Liver (tissue), 9 donors: ENCODE data around the gene SPTB. TPM values are rescaled to one million over a fixed set of nuclear protein-coding genes. Genes with fewer than 3 reads are reported as not detected.

Experiments
- DNase-seq: peaks from one replicate; pipeline ENCODE4 v3.0.0-alpha.2; 2017; ENCODE audit warnings: low spot score
- H3K27ac ChIP-seq, 2 donors: one replicate each; pipeline ENCODE4 v1.7.0; 2013; ENCODE audit warnings: inconsistent platforms in 2 of 2, low read length in 2 of 2, control low read depth in 1 of 2, low read depth in 1 of 2, mild to moderate bottlenecking in 1 of 2
- H3K27me3 ChIP-seq, 4 donors: one replicate each; pipeline versions ENCODE4 v1.6.1 to v1.7.0; 2013; ENCODE audit warnings: low read length in 3 of 4, inconsistent platforms in 1 of 4, mild to moderate bottlenecking in 1 of 4, moderate library complexity in 1 of 4; ENCODE audit not compliant: control insufficient read depth in 4 of 4, insufficient read depth in 4 of 4
- H3K36me3 ChIP-seq, 4 donors: one replicate each; pipeline versions ENCODE4 v1.6.1 to v1.7.0; 2013; ENCODE audit warnings: low read length in 3 of 4, mild to moderate bottlenecking in 3 of 4, low read depth in 1 of 4, moderate library complexity in 1 of 4; ENCODE audit not compliant: control insufficient read depth in 4 of 4, insufficient read depth in 3 of 4
- H3K4me1 ChIP-seq, 4 donors: one replicate each; pipeline versions ENCODE4 v1.6.1 to v1.7.0; 2013; ENCODE audit warnings: low read length in 3 of 4, mild to moderate bottlenecking in 3 of 4, moderate library complexity in 1 of 4; ENCODE audit not compliant: control insufficient read depth in 4 of 4, insufficient read depth in 4 of 4
- H3K4me3 ChIP-seq, 3 donors: one replicate each; pipeline versions ENCODE4 v1.6.1 to v1.7.0; 2013; ENCODE audit warnings: low read length in 3 of 3, control low read depth in 1 of 3, low read depth in 1 of 3, mild to moderate bottlenecking in 1 of 3
- H3K9ac ChIP-seq, 2 donors: one replicate each; pipeline ENCODE4 v1.7.0; 2013; ENCODE audit warnings: low read length in 2 of 2, mild to moderate bottlenecking in 2 of 2, moderate library complexity in 2 of 2, control low read depth in 1 of 2, low read depth in 1 of 2
- H3K9me3 ChIP-seq, 4 donors: one replicate each; pipeline versions ENCODE4 v1.6.1 to v1.7.0; 2013; ENCODE audit warnings: low read length in 3 of 4; ENCODE audit not compliant: control insufficient read depth in 4 of 4
- EGR1 ChIP-seq, 2 donors: IDR thresholded peaks; 2 replicates each; pipeline ENCODE4 v1.6.1; 2016 to 2018; ENCODE audit warnings: antibody characterized with exemption in 2 of 2, low read depth in 2 of 2
- FOXA1 ChIP-seq: IDR thresholded peaks from 2 replicates; pipeline ENCODE4 v1.6.1; 2016; ENCODE audit warnings: antibody characterized with exemption
- FOXA2 ChIP-seq: IDR thresholded peaks from 2 replicates; pipeline ENCODE4 v1.6.1; 2016; ENCODE audit warnings: antibody characterized with exemption
- HNF4A ChIP-seq, 2 donors: conservative IDR thresholded peaks; 2 replicates each; pipeline ENCODE4 v1.6.1; 2016; ENCODE audit warnings: antibody characterized with exemption in 2 of 2, mild to moderate bottlenecking in 2 of 2
- HNF4G ChIP-seq: IDR thresholded peaks from 2 replicates; pipeline ENCODE4 v1.6.1; 2016; ENCODE audit warnings: antibody characterized with exemption
- JUND ChIP-seq, 2 donors: IDR thresholded peaks; 2 replicates each; pipeline ENCODE4 v1.6.1; 2016; ENCODE audit warnings: antibody characterized with exemption in 2 of 2
- NR2F2 ChIP-seq: IDR thresholded peaks from 2 replicates; pipeline ENCODE4 v1.6.1; 2016; ENCODE audit warnings: antibody characterized with exemption
- RAD21 ChIP-seq, 2 donors: IDR thresholded peaks; 2 replicates each; pipeline ENCODE4 v1.6.1; 2016; ENCODE audit warnings: antibody characterized with exemption in 2 of 2, mild to moderate bottlenecking in 2 of 2
- RXRA ChIP-seq, 2 donors: IDR thresholded peaks; 2 replicates each; pipeline ENCODE4 v1.6.1; 2017 to 2018; ENCODE audit warnings: antibody characterized with exemption in 2 of 2, mild to moderate bottlenecking in 1 of 2
- SP1 ChIP-seq: IDR thresholded peaks from 2 replicates; pipeline ENCODE4 v1.6.1; 2018; ENCODE audit warnings: antibody characterized with exemption, mild to moderate bottlenecking
- TAF1 ChIP-seq: conservative IDR thresholded peaks from 2 replicates; pipeline ENCODE4 v1.6.1; 2016; ENCODE audit warnings: antibody characterized with exemption, mild to moderate bottlenecking
- YY1 ChIP-seq: IDR thresholded peaks from 2 replicates; pipeline ENCODE4 v1.6.1; 2016; ENCODE audit warnings: antibody characterized with exemption, mild to moderate bottlenecking
- WGBS: extraction: QIAGEN DNeasy Blood & Tissue Kit; methylation state at CpG from one replicate; pipeline ENCODE4 v1.1.7; 2013; 5-methylcytosine and 5-hydroxymethylcytosine counted together
- polyA plus RNA-seq, 2 donors: library from polyadenylated mRNA; stranded (reverse) in 1 of 2; unstranded in 1 of 2; fragments of 200-250 nt in 1 of 2; fragments of >200 nt in 1 of 2; fragmentation: Nextera tagmentation in 1 of 2; extraction: Ambion mirVana in 1 of 2; gene quantifications; one replicate each; pipeline versions ENCODE4 v1.2.1 to v1.2.3, GENCODE V29; 2013 to 2015
- total RNA-seq, 2 donors: library from RNA; depleted of rRNA; stranded (reverse); fragments of >200 nt; gene quantifications; one replicate each; pipeline ENCODE4 v1.2.3, GENCODE V29; 2014
- TF ChIP-seq, protein P1 (sequence below): fragments of 150-350 bp; IDR thresholded peaks from 2 replicates; pipeline ENCODE4 v1.5.1; 2017; ENCODE audit warnings: improper control_type of control experiment, low read depth, low read length; ENCODE audit not compliant: missing input control
- TF ChIP-seq, protein P2 (sequence below): IDR thresholded peaks from 2 replicates; pipeline ENCODE4 v1.6.1; 2016; ENCODE audit warnings: antibody characterized with exemption
- TF ChIP-seq, protein P3 (sequence below): IDR thresholded peaks from 2 replicates; pipeline ENCODE4 v1.6.1; 2016; ENCODE audit warnings: antibody characterized with exemption, mild to moderate bottlenecking
- donor health status: healthy.
- donor health status: healthy.
- donor health status: healthy.
- donor health status: healthy.
- donor health status: healthy.

SPTB gene
- total and polyA plus RNA-seq, 4 donors: 0.12 to 332 (median 0.26) TPM

DNA sequence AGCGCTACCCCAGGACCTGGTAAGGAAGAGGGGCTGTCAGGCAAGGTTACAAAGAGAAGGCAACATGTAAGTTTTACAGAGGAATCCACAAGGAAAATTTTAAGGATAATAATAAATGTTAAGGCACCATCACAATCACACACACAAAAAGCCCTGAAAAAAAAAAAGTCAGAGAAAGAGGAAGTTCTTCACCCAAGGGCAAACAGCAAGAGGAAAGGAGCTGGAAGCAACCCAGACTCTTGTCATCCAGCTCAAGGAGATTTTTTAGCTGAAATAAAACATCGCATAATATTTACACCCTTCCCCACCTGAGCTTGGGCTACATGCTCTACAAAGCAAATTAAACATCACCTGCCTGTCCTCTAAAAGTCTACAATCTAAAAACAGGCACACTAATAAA, 9.5 kb downstream of the SPTB start:
- DNase-seq: no peak
- H3K9me3 ChIP-seq: no peaks in the 10 kb centered on the region
- no peaks in the 10 kb centered on the region for H3K4me1 ChIP-seq
- no peaks in the 10 kb centered on the region for H3K27me3 ChIP-seq
- no peak overlapping the region for H3K4me3 ChIP-seq
- H3K36me3 ChIP-seq: no peaks in the 10 kb centered on the region
- 84% methylated on average over 2 of the region's 2 CpGs for WGBS
- H3K9ac ChIP-seq: no peak overlapping the region
- no peak overlapping the region for H3K27ac ChIP-seq
- no peak for TF ChIP-seq EGR1 (IDR thresholded peaks at IDR 0.05; ENCODE audit: low read depth in 2 of 2)
- TF ChIP-seq, protein P1, sequence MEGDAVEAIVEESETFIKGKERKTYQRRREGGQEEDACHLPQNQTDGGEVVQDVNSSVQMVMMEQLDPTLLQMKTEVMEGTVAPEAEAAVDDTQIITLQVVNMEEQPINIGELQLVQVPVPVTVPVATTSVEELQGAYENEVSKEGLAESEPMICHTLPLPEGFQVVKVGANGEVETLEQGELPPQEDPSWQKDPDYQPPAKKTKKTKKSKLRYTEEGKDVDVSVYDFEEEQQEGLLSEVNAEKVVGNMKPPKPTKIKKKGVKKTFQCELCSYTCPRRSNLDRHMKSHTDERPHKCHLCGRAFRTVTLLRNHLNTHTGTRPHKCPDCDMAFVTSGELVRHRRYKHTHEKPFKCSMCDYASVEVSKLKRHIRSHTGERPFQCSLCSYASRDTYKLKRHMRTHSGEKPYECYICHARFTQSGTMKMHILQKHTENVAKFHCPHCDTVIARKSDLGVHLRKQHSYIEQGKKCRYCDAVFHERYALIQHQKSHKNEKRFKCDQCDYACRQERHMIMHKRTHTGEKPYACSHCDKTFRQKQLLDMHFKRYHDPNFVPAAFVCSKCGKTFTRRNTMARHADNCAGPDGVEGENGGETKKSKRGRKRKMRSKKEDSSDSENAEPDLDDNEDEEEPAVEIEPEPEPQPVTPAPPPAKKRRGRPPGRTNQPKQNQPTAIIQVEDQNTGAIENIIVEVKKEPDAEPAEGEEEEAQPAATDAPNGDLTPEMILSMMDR: no peak
- TF ChIP-seq FOXA1: no peak
- TF ChIP-seq HNF4A (conservative IDR thresholded peaks at IDR 0.05): no peak

DNA sequence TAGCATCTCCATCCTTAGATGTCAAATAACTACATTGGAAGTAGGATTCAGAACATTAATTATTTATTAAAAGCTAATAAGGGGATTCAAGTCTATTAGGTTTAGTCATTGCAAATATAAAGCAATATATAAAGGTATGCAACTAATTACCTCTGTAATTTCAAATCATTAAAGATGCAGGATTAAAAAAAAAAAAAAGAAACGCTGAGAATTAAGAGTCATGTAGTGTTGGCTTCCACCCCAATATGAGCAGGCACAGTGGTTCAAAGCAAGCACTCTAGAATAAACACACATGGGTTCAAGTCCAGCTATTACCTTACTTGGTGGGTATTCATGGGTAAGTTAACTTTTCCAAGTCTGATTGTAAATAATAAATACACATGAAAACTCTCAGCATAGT, 10.9 kb downstream of the SPTB start:
- TF ChIP-seq TAF1: no peak
- TF ChIP-seq RAD21 (IDR thresholded peaks at IDR 0.05): no peak
- no peak for TF ChIP-seq HNF4A (conservative IDR thresholded peaks at IDR 0.05)
- no peak for TF ChIP-seq NR2F2
- no peak for TF ChIP-seq EGR1 (IDR thresholded peaks at IDR 0.05; ENCODE audit: low read depth in 2 of 2)
- TF ChIP-seq, protein P2, sequence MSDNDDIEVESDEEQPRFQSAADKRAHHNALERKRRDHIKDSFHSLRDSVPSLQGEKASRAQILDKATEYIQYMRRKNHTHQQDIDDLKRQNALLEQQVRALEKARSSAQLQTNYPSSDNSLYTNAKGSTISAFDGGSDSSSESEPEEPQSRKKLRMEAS: no peak
- no peak for TF ChIP-seq FOXA1
- no peak for TF ChIP-seq SP1
- TF ChIP-seq JUND (IDR thresholded peaks at IDR 0.05): no peak
- TF ChIP-seq FOXA2: no peak
- TF ChIP-seq HNF4G: no peak
- TF ChIP-seq, protein P3, sequence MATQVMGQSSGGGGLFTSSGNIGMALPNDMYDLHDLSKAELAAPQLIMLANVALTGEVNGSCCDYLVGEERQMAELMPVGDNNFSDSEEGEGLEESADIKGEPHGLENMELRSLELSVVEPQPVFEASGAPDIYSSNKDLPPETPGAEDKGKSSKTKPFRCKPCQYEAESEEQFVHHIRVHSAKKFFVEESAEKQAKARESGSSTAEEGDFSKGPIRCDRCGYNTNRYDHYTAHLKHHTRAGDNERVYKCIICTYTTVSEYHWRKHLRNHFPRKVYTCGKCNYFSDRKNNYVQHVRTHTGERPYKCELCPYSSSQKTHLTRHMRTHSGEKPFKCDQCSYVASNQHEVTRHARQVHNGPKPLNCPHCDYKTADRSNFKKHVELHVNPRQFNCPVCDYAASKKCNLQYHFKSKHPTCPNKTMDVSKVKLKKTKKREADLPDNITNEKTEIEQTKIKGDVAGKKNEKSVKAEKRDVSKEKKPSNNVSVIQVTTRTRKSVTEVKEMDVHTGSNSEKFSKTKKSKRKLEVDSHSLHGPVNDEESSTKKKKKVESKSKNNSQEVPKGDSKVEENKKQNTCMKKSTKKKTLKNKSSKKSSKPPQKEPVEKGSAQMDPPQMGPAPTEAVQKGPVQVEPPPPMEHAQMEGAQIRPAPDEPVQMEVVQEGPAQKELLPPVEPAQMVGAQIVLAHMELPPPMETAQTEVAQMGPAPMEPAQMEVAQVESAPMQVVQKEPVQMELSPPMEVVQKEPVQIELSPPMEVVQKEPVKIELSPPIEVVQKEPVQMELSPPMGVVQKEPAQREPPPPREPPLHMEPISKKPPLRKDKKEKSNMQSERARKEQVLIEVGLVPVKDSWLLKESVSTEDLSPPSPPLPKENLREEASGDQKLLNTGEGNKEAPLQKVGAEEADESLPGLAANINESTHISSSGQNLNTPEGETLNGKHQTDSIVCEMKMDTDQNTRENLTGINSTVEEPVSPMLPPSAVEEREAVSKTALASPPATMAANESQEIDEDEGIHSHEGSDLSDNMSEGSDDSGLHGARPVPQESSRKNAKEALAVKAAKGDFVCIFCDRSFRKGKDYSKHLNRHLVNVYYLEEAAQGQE: no peak
- TF ChIP-seq RXRA (IDR thresholded peaks at IDR 0.05): no peak
- TF ChIP-seq YY1: no peak
- no peaks in the 10 kb centered on the region for H3K9me3 ChIP-seq
- DNase-seq: no peak
- H3K4me1 ChIP-seq: no peaks in the 10 kb centered on the region
- no peaks in the 10 kb centered on the region for H3K36me3 ChIP-seq
- H3K27me3 ChIP-seq: no peaks in the 10 kb centered on the region
- 72% methylated on average over 1 of the region's 1 CpG for WGBS
- H3K4me3 ChIP-seq: no peak overlapping the region
- H3K9ac ChIP-seq: no peak overlapping the region
- H3K27ac ChIP-seq: no peak overlapping the region

DNA sequence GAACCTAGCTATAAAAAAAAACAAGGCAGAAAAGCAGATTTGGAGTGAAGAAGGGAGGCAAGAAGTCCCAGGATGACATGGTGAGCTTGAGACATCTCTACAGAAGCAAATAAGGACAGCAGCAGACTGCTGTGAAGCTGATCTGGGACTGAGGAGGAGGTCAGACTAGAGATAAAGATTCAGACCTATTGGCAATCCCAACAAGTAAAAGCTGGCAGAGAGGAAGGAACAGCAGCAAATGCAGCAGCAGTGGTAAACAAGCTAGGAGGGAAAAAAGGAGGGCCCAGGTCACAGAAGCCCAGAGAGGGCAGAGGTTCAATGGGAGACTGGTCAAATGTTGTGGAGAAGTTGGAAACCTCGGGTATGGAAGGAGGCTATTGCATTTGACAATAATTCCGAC, 11.3 kb downstream of the SPTB start:
- Histone ChIP-seq H3K27me3 (no peaks in the 10 kb centered on the region), H3K9ac (no peak overlapping the region), H3K36me3 (no peaks in the 10 kb centered on the region), H3K4me3 (no peak overlapping the region), H3K9me3 (no peaks in the 10 kb centered on the region), H3K27ac (no peak overlapping the region), H3K4me1 (no peaks in the 10 kb centered on the region)
- WGBS: 83% methylated on average over 2 of the region's 2 CpGs
- TF ChIP-seq HNF4A (conservative IDR thresholded peaks at IDR 0.05) (no peak), JUND (IDR thresholded peaks at IDR 0.05) (no peak)
- no peak for DNase-seq
